Upper lobe of left lung (tissue), 6 donors: ENCODE data around the gene RBBP6. TPM values are rescaled to one million over a fixed set of nuclear protein-coding genes. Genes with fewer than 3 reads are reported as not detected.
A peak's percentile ranks its signal among the peaks of the same experiment; 100 is the strongest.
"Not testable (repeated sequence)": the region's sequence is repeated elsewhere in the genome, so short reads cannot be mapped to it uniquely, and the experiment has no call there.

Source experiments
- ATAC-seq, 2 donors: fragments of 200-7000 bp; cut with Tn5 transposase; one replicate each; pipeline ENCODE4 v1.9.1; 2022; ENCODE audit warnings: mild to moderate bottlenecking in 2 of 2, moderate library complexity in 2 of 2; ENCODE audit not compliant: low FRiP score in 2 of 2
- DNase-seq, 2 donors: peaks; one replicate each; pipeline ENCODE4 v3.0.0-alpha.2; 2019 to 2020
- H3K27ac ChIP-seq, 4 donors: fragments of 200-600 bp; sonication (generic); one replicate each; pipeline ENCODE4 v1.5.1; 2016 to 2019
- H3K27me3 ChIP-seq, 4 donors: fragments of 200-600 bp; sonication (generic); one replicate each; pipeline ENCODE4 v1.5.1; 2017 to 2019
- H3K36me3 ChIP-seq, 4 donors: fragments of 200-600 bp; sonication (generic); one replicate each; pipeline ENCODE4 v1.5.1; 2016 to 2019
- H3K4me1 ChIP-seq, 4 donors: fragments of 200-600 bp; sonication (generic); one replicate each; pipeline ENCODE4 v1.5.1; 2018 to 2019
- H3K4me3 ChIP-seq, 4 donors: fragments of 200-600 bp; sonication (generic); one replicate each; pipeline ENCODE4 v1.5.1; 2017 to 2019; ENCODE audit warnings: mild to moderate bottlenecking in 2 of 4, moderate library complexity in 1 of 4
- H3K9me3 ChIP-seq, 4 donors: fragments of 200-600 bp; sonication (generic); one replicate each; pipeline ENCODE4 v1.5.1; 2018 to 2019
- EP300 ChIP-seq, 4 donors: sonication (generic); formaldehyde crosslinking; IDR thresholded peaks; one replicate each; pipeline ENCODE4 v1.5.1; 2017; ENCODE audit warnings: antibody characterized with exemption in 4 of 4, control low read depth in 2 of 4
- POLR2A ChIP-seq, 4 donors: fragments of 450-650 bp; IDR thresholded peaks; one replicate each; pipeline ENCODE4 v1.5.1; 2016 to 2017; ENCODE audit warnings: antibody characterized with exemption in 4 of 4, mild to moderate bottlenecking in 2 of 4
- POLR2AphosphoS5 ChIP-seq, 2 donors: sonication (generic); formaldehyde crosslinking; IDR thresholded peaks; one replicate each; pipeline ENCODE4 v1.5.1; 2017; ENCODE audit warnings: antibody characterized with exemption in 2 of 2
- WGBS, 2 donors: methylation state at CpG; one replicate each; pipeline ENCODE4 v1.1.5; 2017 to 2018; 5-methylcytosine and 5-hydroxymethylcytosine counted together
- total RNA-seq, 6 donors: library from RNA; depleted of rRNA in 4 of 6; stranded (reverse); fragments of >200 nt in 4 of 6; gene quantifications; one replicate each; pipeline versions ENCODE4 v1.1.0 to v1.2.1, GENCODE V29; 2016 to 2021
- TF ChIP-seq, protein P1 (sequence below), 6 experiments: fragments of 450-650 bp in 4 of 6; fragments of 200-600 bp in 2 of 6; sonication (generic) in 2 of 6; IDR thresholded peaks; one replicate each; pipeline ENCODE4 v1.5.1; 2016 to 2019; ENCODE audit warnings: antibody characterized with exemption in 6 of 6
- donor health status: DM: no; HTN: no; CAD: no; lungs with moderate emphysema.
- donor health status: DM: no; HTN: yes; CAD: no; lungs with severe emphysema.

RBBP6 gene
- total RNA-seq, 6 donors from 2014 or later = 40.9 to 79.5 (median 45.4) TPM

GRCh38 chr16:24609417-24609739 is 70.0 kb downstream of the RBBP6 start:
- H3K9me3 ChIP-seq = no peaks in the 10 kb centered on the region
- no peak for ATAC-seq
- no peaks in the 10 kb centered on the region for H3K36me3 ChIP-seq
- peaks cover 0 to 13% (median 11%) of the 10 kb centered on the region in 4 donors for H3K4me1 ChIP-seq
- peaks cover 0 to 10% (median 0%) of the 10 kb centered on the region in 4 donors for H3K27me3 ChIP-seq
- no peak overlapping the region for H3K27ac ChIP-seq
- H3K4me3 ChIP-seq = no peak overlapping the region
- DNase-seq = no peak
- TF ChIP-seq POLR2A (IDR thresholded peaks at IDR 0.05) (no peak), EP300 (IDR thresholded peaks at IDR 0.05) (no peak), POLR2AphosphoS5 (IDR thresholded peaks at IDR 0.05) (no peak)
- TF ChIP-seq, protein P1, sequence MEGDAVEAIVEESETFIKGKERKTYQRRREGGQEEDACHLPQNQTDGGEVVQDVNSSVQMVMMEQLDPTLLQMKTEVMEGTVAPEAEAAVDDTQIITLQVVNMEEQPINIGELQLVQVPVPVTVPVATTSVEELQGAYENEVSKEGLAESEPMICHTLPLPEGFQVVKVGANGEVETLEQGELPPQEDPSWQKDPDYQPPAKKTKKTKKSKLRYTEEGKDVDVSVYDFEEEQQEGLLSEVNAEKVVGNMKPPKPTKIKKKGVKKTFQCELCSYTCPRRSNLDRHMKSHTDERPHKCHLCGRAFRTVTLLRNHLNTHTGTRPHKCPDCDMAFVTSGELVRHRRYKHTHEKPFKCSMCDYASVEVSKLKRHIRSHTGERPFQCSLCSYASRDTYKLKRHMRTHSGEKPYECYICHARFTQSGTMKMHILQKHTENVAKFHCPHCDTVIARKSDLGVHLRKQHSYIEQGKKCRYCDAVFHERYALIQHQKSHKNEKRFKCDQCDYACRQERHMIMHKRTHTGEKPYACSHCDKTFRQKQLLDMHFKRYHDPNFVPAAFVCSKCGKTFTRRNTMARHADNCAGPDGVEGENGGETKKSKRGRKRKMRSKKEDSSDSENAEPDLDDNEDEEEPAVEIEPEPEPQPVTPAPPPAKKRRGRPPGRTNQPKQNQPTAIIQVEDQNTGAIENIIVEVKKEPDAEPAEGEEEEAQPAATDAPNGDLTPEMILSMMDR (IDR thresholded peaks at IDR 0.05) = no peak
- WGBS, 2 donors = 30 to 44% methylated on average over 4 of the region's 4 CpGs

DNA sequence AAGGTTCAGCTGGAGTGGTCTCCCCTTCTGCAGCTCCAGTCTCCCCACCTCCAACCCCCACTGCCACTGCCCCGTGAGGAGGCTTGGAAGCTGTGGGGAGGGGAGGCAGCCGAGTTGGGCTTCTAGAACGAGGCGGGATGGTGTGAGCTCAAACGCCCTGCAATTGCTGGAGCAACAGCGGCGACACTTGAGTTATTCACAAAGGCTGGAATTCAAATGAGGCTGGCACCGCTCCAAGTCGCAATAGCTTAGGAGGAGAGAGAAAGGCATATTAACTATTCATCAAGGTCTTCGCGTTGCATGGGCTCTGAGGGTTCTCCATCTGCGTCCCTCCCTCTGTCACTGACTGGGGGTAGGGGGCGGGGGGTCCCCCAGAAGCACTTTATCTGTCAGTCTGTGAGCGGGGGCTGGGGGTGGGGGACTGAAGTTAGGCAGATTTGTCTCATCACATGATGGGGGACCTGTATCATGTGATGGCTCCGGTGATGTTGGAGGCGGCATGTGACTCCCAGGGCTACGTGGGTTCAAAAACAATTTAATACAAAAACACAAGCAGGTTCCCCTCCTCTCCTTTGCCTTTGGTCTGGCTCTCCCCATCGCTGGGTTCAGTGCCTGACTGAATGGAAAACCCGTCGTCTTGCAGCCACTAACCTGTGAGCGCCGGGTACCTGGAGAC is 70.5 kb downstream of the RBBP6 start:
- TF ChIP-seq, protein P1 (IDR thresholded peaks at IDR 0.05) = no peak
- TF ChIP-seq POLR2A (IDR thresholded peaks at IDR 0.05) (no peak), POLR2AphosphoS5 (IDR thresholded peaks at IDR 0.05) (no peak), EP300 (IDR thresholded peaks at IDR 0.05) (no peak)
- H3K36me3 ChIP-seq = no peaks in the 10 kb centered on the region
- peaks cover 0 to 13% (median 11%) of the 10 kb centered on the region in 4 donors for H3K4me1 ChIP-seq
- H3K27me3 ChIP-seq = peaks cover 0 to 10% (median 0%) of the 10 kb centered on the region in 4 donors
- peak overlapping the region in 3 of 4 donors; percentile 4 to 23 (median 15) for H3K4me3 ChIP-seq
- ATAC-seq = peak in 1 of 2 donors; percentile 57
- 5% methylated on average over 13 to 22 of the region's 22 CpGs for WGBS, 2 donors
- no peak overlapping the region for H3K27ac ChIP-seq
- H3K9me3 ChIP-seq = no peaks in the 10 kb centered on the region
- peak in 1 of 2 donors; percentile 54 for DNase-seq

- peak in 1 of 2 donors; percentile 77 for ATAC-seq
- peak overlapping the region in 3 of 4 donors; percentile 4 to 23 (median 15) for H3K4me3 ChIP-seq
- peaks cover 0 to 13% (median 11%) of the 10 kb centered on the region in 4 donors for H3K4me1 ChIP-seq
- H3K27ac ChIP-seq = no peak overlapping the region
- H3K36me3 ChIP-seq = no peaks in the 10 kb centered on the region
- WGBS, 2 donors = 4 to 5% methylated on average over 13 of the region's 13 CpGs
- TF ChIP-seq POLR2AphosphoS5 (IDR thresholded peaks at IDR 0.05) = no peak
- TF ChIP-seq EP300 (IDR thresholded peaks at IDR 0.05) = no peak
- peak in 1 of 2 donors; percentile 62 for DNase-seq
- H3K27me3 ChIP-seq = peaks cover 0 to 10% (median 0%) of the 10 kb centered on the region in 4 donors
- no peaks in the 10 kb centered on the region for H3K9me3 ChIP-seq
These were observed 71.0 kb downstream of the RBBP6 start for GRCh38 chr16:24610416-24610755.

DNA sequence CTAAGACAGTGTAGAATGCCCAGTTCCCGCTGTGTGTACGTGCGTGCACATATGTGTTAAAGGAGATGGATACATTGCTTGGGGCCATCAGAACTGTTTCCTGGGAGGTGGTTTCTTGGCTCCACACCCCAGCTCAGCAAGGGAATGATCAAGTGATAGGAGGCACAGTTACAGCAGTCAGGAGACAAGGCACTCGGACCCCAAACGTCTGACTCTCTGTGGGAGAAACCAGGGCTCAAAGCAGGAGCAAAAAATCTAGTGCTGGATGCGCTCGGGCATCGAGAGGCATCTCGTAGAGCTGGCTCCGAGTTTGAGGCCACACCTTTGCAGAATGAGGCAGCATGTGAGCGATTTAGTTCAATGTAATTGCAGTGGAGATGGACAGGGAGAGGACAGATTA is 71.9 kb downstream of the RBBP6 start:
- 85 to 87% methylated on average over 11 of the region's 11 CpGs for WGBS, 2 donors
- no peak for DNase-seq
- ATAC-seq = no peak
- peaks cover 0 to 13% (median 11%) of the 10 kb centered on the region in 4 donors for H3K4me1 ChIP-seq
- no peaks in the 10 kb centered on the region for H3K36me3 ChIP-seq
- no peak overlapping the region for H3K4me3 ChIP-seq
- TF ChIP-seq, protein P1 (IDR thresholded peaks at IDR 0.05) = no peak
- no peaks in the 10 kb centered on the region for H3K9me3 ChIP-seq
- H3K27me3 ChIP-seq = peaks cover 0 to 10% (median 0%) of the 10 kb centered on the region in 4 donors
- no peak overlapping the region for H3K27ac ChIP-seq

DNA sequence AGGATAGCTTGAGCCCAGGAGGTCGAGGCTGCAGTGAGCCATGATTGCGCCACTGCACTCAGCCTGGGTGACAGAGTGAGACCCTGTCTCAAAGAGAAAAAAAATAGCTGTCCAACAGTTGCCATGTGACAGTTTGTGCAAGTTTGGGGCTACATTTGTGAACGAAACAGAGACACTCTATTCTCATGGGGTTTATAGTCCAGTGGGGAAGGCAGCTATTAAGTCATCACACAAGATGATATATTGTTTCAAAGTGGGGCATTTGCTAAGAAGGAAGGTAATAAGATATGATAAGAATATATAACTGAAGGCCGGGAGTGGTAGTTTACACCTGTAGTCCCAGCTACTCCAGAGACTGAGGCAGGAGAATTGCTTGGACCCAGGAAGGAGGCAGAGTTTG is 73.3 kb downstream of the RBBP6 start:
- TF ChIP-seq, protein P1 (IDR thresholded peaks at IDR 0.05) = no peak
- TF ChIP-seq EP300 (IDR thresholded peaks at IDR 0.05) = no peak
- TF ChIP-seq POLR2AphosphoS5 (IDR thresholded peaks at IDR 0.05) = no peak
- Histone ChIP-seq H3K9me3 (no peaks in the 10 kb centered on the region), H3K27me3 (peaks cover 0 to 10% (median 0%) of the 10 kb centered on the region in 4 donors), H3K4me3 (no peak overlapping the region), H3K4me1 (peaks cover 0 to 13% (median 11%) of the 10 kb centered on the region in 4 donors), H3K36me3 (no peaks in the 10 kb centered on the region), H3K27ac (no peak overlapping the region)
- no peak for DNase-seq
- ATAC-seq = no peak
- 76 to 81% methylated on average over 4 of the region's 4 CpGs for WGBS, 2 donors

DNA sequence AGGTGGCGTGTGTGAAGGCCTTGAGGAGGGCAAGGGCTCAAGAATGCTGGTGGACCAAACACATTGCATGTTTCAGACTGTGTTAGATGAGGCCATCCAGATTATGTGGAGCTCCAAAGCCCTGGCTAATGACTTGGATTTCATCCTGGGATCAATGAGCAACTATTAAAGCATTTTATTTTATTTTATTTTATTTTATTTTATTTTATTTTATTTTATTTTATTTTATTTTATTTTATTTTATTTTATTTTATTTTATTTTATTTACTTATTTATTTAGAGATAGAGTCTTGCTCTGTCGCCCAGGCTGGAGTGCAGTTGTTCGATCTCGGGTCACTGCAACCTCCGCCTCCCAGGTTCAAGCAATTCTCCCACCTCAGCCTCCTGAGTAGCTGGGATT is 73.9 kb downstream of the RBBP6 start:
- 92 to 98% methylated on average over 5 of the region's 5 CpGs for WGBS, 2 donors
- not testable (repeated sequence) for ATAC-seq, H3K4me3 ChIP-seq, H3K27ac ChIP-seq, H3K36me3 ChIP-seq, H3K9me3 ChIP-seq, H3K27me3 ChIP-seq, DNase-seq
- peaks cover 0 to 13% (median 11%) of the 10 kb centered on the region in 4 donors for H3K4me1 ChIP-seq
